Endothelial cell (in vitro differentiated cells): ENCODE data around the gene RSRC1. TPM values are rescaled to one million over a fixed set of nuclear protein-coding genes. Genes with fewer than 3 reads are reported as not detected.

ENCODE experiments used
- DNase-seq: peaks from one replicate; pipeline ENCODE4 v3.0.0; 2021; ENCODE audit warnings: low spot score
- H3K27ac Mint-ChIP-seq: one replicate; pipeline ENCODE4 v1.8.0; 2021; ENCODE audit warnings: mixed read lengths, inconsistent platforms; ENCODE audit not compliant: unreplicated experiment
- H3K27me3 Mint-ChIP-seq: one replicate; pipeline ENCODE4 v1.8.0; 2021; ENCODE audit warnings: mild to moderate bottlenecking, moderate library complexity, mixed read lengths, inconsistent platforms; ENCODE audit not compliant: unreplicated experiment
- H3K36me3 Mint-ChIP-seq: one replicate; pipeline ENCODE4 v1.8.0; 2021; ENCODE audit warnings: mild to moderate bottlenecking, low read depth, mixed read lengths, inconsistent platforms; ENCODE audit not compliant: unreplicated experiment
- H3K4me1 Mint-ChIP-seq: one replicate; pipeline ENCODE4 v1.8.0; 2021; ENCODE audit warnings: mild to moderate bottlenecking, mixed read lengths, inconsistent platforms; ENCODE audit not compliant: unreplicated experiment
- H3K4me3 Mint-ChIP-seq: one replicate; pipeline ENCODE4 v1.8.0; 2021; ENCODE audit warnings: mild to moderate bottlenecking, mixed read lengths, inconsistent platforms; ENCODE audit not compliant: unreplicated experiment
- H3K9me3 Mint-ChIP-seq: one replicate; pipeline ENCODE4 v1.8.0; 2021; ENCODE audit warnings: mixed read lengths, inconsistent platforms; ENCODE audit not compliant: unreplicated experiment
- total RNA-seq: library from RNA; stranded (reverse); fragmentation: NEBNext Ultra II Directional; extraction: Animal tissue kit (Norgen Biotek cat#: 25700); gene quantifications from one replicate; pipeline ENCODE4 v1.2.1, GENCODE V29; 2021; ENCODE audit not compliant: unreplicated experiment
- TF ChIP-seq, protein P1 (sequence below): fragments of 200-600 bp; sonication (generic); IDR thresholded peaks from one replicate; pipeline ENCODE4 v1.5.0; 2021; ENCODE audit warnings: antibody characterized with exemption; ENCODE audit not compliant: unreplicated experiment

The RSRC1 gene
- total RNA-seq, 1 donor from 2014 or later = 24.7 TPM

DNA sequence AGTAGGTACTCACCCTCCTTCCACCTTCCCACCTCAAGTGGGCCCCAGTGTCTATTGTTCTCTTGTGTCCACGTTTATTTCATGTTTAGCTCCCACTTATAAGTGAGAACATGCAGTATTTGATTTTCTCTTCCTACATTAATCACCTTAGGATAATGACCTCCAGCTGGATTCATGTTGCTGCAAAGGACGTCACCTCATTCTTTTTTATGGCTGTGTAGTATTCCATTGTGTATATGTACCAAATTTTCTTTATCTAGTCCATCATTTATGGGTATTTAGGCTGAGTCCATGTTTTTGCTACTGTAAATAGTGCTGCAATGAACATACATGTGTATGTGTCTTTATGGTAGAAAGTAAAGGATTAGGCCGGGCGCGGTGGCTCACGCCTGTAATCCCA, 455.2 kb downstream of the RSRC1 start:
- H3K27me3 Mint-ChIP-seq = no peaks in the 10 kb centered on the region

DNA sequence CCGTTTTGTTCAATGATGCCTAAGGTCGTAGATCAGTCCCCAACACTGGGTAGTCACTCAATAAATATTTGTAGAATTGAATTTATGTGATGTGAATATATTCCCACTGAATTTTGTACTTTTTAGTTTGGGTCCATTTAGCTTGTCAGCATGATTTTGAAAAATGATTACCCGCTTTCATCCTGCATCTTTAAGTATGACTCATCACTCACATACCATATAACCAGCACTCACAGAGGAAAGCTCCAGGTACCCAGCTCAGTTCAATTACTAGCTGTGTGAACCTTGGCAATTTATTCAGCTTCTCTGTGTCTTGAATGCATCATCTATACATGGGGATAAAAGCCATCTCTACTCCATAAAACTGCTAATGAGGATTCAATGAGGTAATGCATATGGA, 458.9 kb downstream of the RSRC1 start:
- peaks cover 10% of the 10 kb centered on the region for H3K27me3 Mint-ChIP-seq

More for the DNA sequence above, 455.2 kb downstream of the RSRC1 start:
- DNase-seq = no peak
- no peaks in the 10 kb centered on the region for H3K9me3 Mint-ChIP-seq
- H3K4me1 Mint-ChIP-seq = peaks cover 15% of the 10 kb centered on the region
- no peak overlapping the region for H3K27ac Mint-ChIP-seq
- no peak overlapping the region for H3K4me3 Mint-ChIP-seq
- TF ChIP-seq, protein P1, sequence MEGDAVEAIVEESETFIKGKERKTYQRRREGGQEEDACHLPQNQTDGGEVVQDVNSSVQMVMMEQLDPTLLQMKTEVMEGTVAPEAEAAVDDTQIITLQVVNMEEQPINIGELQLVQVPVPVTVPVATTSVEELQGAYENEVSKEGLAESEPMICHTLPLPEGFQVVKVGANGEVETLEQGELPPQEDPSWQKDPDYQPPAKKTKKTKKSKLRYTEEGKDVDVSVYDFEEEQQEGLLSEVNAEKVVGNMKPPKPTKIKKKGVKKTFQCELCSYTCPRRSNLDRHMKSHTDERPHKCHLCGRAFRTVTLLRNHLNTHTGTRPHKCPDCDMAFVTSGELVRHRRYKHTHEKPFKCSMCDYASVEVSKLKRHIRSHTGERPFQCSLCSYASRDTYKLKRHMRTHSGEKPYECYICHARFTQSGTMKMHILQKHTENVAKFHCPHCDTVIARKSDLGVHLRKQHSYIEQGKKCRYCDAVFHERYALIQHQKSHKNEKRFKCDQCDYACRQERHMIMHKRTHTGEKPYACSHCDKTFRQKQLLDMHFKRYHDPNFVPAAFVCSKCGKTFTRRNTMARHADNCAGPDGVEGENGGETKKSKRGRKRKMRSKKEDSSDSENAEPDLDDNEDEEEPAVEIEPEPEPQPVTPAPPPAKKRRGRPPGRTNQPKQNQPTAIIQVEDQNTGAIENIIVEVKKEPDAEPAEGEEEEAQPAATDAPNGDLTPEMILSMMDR = no peak
- no peaks in the 10 kb centered on the region for H3K36me3 Mint-ChIP-seq

DNA sequence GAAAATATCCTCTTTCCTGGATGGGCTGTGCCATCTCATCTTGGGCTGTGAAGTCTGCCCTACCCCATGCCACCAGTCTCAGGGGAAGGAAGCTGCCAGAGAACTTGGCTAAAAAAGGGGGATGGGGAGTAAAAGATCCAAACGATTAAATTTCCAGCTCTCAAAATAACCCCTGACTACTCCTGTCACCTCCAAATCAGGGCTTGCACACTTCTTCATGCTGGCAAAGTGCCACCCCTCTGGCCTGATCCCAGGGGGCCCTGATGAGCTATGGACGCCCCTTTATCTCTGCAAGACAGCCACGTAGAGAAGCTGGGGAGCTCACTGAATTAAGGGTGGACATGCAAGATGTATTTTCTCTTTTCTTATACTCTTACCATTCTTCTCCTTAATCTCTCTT, 459.9 kb downstream of the RSRC1 start:
- H3K4me1 Mint-ChIP-seq = peaks cover 31% of the 10 kb centered on the region
- H3K4me3 Mint-ChIP-seq = no peak overlapping the region
- DNase-seq = no peak
- H3K27ac Mint-ChIP-seq = peak overlapping the region; percentile 99
- TF ChIP-seq, protein P1 = no peak
- H3K36me3 Mint-ChIP-seq = peaks cover 4% of the 10 kb centered on the region
- H3K9me3 Mint-ChIP-seq = no peaks in the 10 kb centered on the region
- H3K27me3 Mint-ChIP-seq = peaks cover 10% of the 10 kb centered on the region

More for the DNA sequence above, 458.9 kb downstream of the RSRC1 start:
- H3K4me1 Mint-ChIP-seq = peaks cover 31% of the 10 kb centered on the region
- no peaks in the 10 kb centered on the region for H3K9me3 Mint-ChIP-seq
- TF ChIP-seq, protein P1 = no peak
- no peak overlapping the region for H3K27ac Mint-ChIP-seq
- no peak for DNase-seq
- peaks cover 4% of the 10 kb centered on the region for H3K36me3 Mint-ChIP-seq
- H3K4me3 Mint-ChIP-seq = no peak overlapping the region

DNA sequence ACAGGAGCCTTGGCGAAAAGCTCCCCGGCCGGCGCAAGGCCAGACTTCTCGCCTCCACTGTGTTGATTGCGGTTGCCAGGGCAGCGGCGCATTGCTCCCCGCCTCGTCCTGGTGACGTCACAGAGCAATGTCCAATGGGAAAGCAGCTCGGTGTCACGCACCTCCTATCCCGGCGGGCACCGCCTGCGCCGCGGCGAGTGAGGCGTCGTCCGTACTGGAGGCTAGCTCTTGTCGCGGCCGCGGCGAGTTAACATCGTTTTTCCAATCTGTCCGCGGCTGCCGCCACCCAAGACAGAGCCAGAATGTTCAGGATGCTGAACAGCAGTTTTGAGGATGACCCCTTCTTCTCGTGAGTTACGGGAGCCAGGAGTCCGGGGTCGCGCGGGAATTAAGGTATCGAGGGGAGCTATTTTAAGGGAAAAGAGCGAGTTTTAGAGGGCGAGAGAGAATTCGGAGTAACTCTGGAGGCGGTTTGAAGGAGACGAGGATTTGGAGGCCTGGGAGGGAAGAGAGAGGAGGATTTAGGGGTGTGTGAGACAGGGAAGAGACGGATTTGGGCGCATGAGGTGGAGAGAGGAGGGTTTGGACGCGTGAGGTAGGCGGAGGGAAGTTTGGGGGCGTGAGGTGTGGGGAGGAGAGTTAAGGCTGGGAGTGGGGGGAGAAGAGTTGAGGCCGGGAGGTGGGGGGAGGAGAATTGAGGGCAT, 461.3 kb downstream of the RSRC1 start, which contains the start of gene MLF1:
TSS of gene MLF1 (plus strand) at position 196 of the 704 bp plus-strand sequence. CDS start at position 303, 107 bp downstream.
- TF ChIP-seq, protein P1 = no peak
- Mint-ChIP-seq H3K4me1 (peaks cover 35% of the 10 kb centered on the region), H3K36me3 (peaks cover 4% of the 10 kb centered on the region), H3K27me3 (peaks cover 10% of the 10 kb centered on the region), H3K4me3 (peak within 1 kb of the TSS; percentile 98), H3K9me3 (no peaks in the 10 kb centered on the region), H3K27ac (peak within 1 kb of the TSS; percentile 99)
- peak; percentile 97 for DNase-seq
